SK-N-SH (cell line): ENCODE results near the gene SRXN1. TPM values are rescaled to one million over a fixed set of nuclear protein-coding genes. Genes with fewer than 3 reads are reported as not detected.
"Not testable (repeated sequence)": the region's sequence is repeated elsewhere in the genome, so short reads cannot be mapped to it uniquely, and the experiment has no call there.

ENCODE experiments used
- CTCF ChIA-PET: fragments of 300-600, 350-600 bp; formaldehyde crosslinking; extraction: SDS; loops from one replicate; lab custom pipeline; 2021; lab: Yijun Ruan, JAX
- POLR2A ChIA-PET: fragments of 350-600 bp; sonication (Branson Sonifier 250); formaldehyde crosslinking; extraction: SDS; loops from one replicate; lab custom pipeline; 2020; ENCODE audit warnings: antibody characterized with exemption, inconsistent platforms; lab: Yijun Ruan, JAX
- DNase-seq: peaks from one replicate; pipeline ENCODE4 v3.0.0; 2012
- H2AFZ ChIP-seq: fragments of 200-600 bp; sonication (generic); 2 replicates; pipeline ENCODE4 v1.8.1; 2016; ENCODE audit warnings: antibody characterized with exemption, mild to moderate bottlenecking, low read depth
- H3F3A ChIP-seq: fragments of 200-600 bp; sonication (generic); replicated peaks from 2 replicates; pipeline ENCODE3; 2016; ENCODE audit warnings: antibody characterized with exemption, mild to moderate bottlenecking; ENCODE audit not compliant: insufficient read depth
- H3K27ac ChIP-seq, 2 experiments: fragments of 200-500 bp in 1 of 2; fragments of 200-600 bp in 1 of 2; sonication (Bioruptor generic) in 1 of 2; sonication (generic), shearing (Covaris generic) in 1 of 2; 2 replicates each; pipeline versions ENCODE4 v1.5.1 to v1.6.1; 2014 to 2016; ENCODE audit warnings: low read depth in 2 of 2, inconsistent platforms in 1 of 2, low read length in 1 of 2, mild to moderate bottlenecking in 1 of 2, mixed read lengths in 1 of 2
- H3K27me3 ChIP-seq: fragments of 200-600 bp; sonication (generic), shearing (Covaris generic); 2 replicates; pipeline ENCODE4 v1.6.1; 2016; ENCODE audit warnings: mixed run types; ENCODE audit not compliant: insufficient read depth
- H3K36me3 ChIP-seq, 2 experiments: fragments of 200-500 bp in 1 of 2; fragments of 200-600 bp in 1 of 2; sonication (Bioruptor generic) in 1 of 2; sonication (generic) in 1 of 2; replicated peaks in 1 of 2; 2 replicates each; pipeline versions ENCODE3 to v1.5.1; 2014 to 2016; ENCODE audit warnings: low read length in 1 of 2, mild to moderate bottlenecking in 1 of 2; ENCODE audit not compliant: insufficient read depth in 2 of 2, control insufficient read depth in 1 of 2
- H3K4me1 ChIP-seq, 2 experiments: fragments of 200-500 bp in 1 of 2; fragments of 200-600 bp in 1 of 2; sonication (Bioruptor generic) in 1 of 2; sonication (generic), shearing (Covaris generic) in 1 of 2; 2 replicates each; pipeline versions ENCODE4 v1.5.1 to v1.6.1; 2014 to 2016; ENCODE audit warnings: low read depth in 1 of 2, low read length in 1 of 2, mixed run types in 1 of 2; ENCODE audit not compliant: insufficient read depth in 2 of 2, control insufficient read depth in 1 of 2
- H3K4me2 ChIP-seq: fragments of 200-600 bp; sonication (generic), shearing (Covaris generic); 2 replicates; pipeline ENCODE4 v1.6.1; 2017; ENCODE audit warnings: mixed run types
- H3K4me3 ChIP-seq, 2 experiments: fragments of 200-500 bp in 1 of 2; fragments of 200-600 bp in 1 of 2; sonication (Bioruptor generic) in 1 of 2; sonication (generic), shearing (Covaris generic) in 1 of 2; 2 replicates each; pipeline versions ENCODE4 v1.5.1 to v1.8.1; 2014 to 2016; ENCODE audit warnings: low read depth in 2 of 2, inconsistent platforms in 1 of 2, low read length in 1 of 2, mild to moderate bottlenecking in 1 of 2, mixed read lengths in 1 of 2, moderate library complexity in 1 of 2
- H3K79me2 ChIP-seq: fragments of 200-600 bp; sonication (generic); 2 replicates; pipeline ENCODE4 v1.8.1; 2017; ENCODE audit warnings: mild to moderate bottlenecking; ENCODE audit not compliant: insufficient read depth
- H3K9ac ChIP-seq: fragments of 200-600 bp; sonication (generic); 2 replicates; pipeline ENCODE4 v1.6.1; 2017; ENCODE audit warnings: mixed run types
- H3K9me2 ChIP-seq: fragments of 200-600 bp; sonication (generic); 2 replicates; pipeline ENCODE4 v1.6.1; 2017; ENCODE audit warnings: mixed run types
- H3K9me3 ChIP-seq: fragments of 200-600 bp; sonication (generic); 2 replicates; pipeline ENCODE4 v1.6.1; 2017; ENCODE audit warnings: mixed run types, mild to moderate bottlenecking, moderate library complexity
- H4K20me1 ChIP-seq: fragments of 200-600 bp; sonication (generic); 2 replicates; pipeline ENCODE4 v1.6.1; 2017; ENCODE audit warnings: mild to moderate bottlenecking, mixed run types; ENCODE audit not compliant: insufficient read depth
- CHD2 ChIP-seq: fragments of 150-350 bp; IDR thresholded peaks from 2 replicates; pipeline ENCODE4 v1.6.1; 2018; ENCODE audit warnings: low read length; ENCODE audit not compliant: partially characterized antibody
- JUND ChIP-seq: IDR thresholded peaks from 2 replicates; pipeline ENCODE4 v1.4.0; 2012
- NFIC ChIP-seq: IDR thresholded peaks from 2 replicates; pipeline ENCODE4 v1.4.0; 2012; ENCODE audit warnings: borderline replicate concordance
- PBX3 ChIP-seq: IDR thresholded peaks from 2 replicates; pipeline ENCODE4; 2012
- POLR2AphosphoS5 ChIP-seq: IDR thresholded peaks from 2 replicates; pipeline ENCODE4 v1.6.1; 2012; ENCODE audit warnings: low read depth, low read length
- RAD21 ChIP-seq: IDR thresholded peaks from 2 replicates; pipeline ENCODE4 v1.6.1; 2012; ENCODE audit warnings: mild to moderate bottlenecking, low read length
- RCOR1 ChIP-seq: fragments of 150-350 bp; IDR thresholded peaks from 2 replicates; pipeline ENCODE4 v1.6.1; 2017; ENCODE audit warnings: antibody characterized with exemption, low read length
- REST ChIP-seq: IDR thresholded peaks from 2 replicates; pipeline ENCODE4 v1.6.1; 2012; ENCODE audit warnings: mild to moderate bottlenecking, low read depth, low read length, moderate library complexity
- TAF1 ChIP-seq: IDR thresholded peaks from 2 replicates; pipeline ENCODE4 v1.6.1; 2012; ENCODE audit warnings: low read depth, mild to moderate bottlenecking, low read length, moderate library complexity, borderline replicate concordance
- TEAD4 ChIP-seq: IDR thresholded peaks from 2 replicates; pipeline ENCODE4 v1.4.0; 2012; ENCODE audit warnings: mild to moderate bottlenecking, borderline replicate concordance; ENCODE audit not compliant: insufficient read depth
- USF2 ChIP-seq: fragments of 150-350 bp; IDR thresholded peaks from 2 replicates; pipeline ENCODE4 v1.6.1; 2017; ENCODE audit warnings: antibody characterized with exemption, low read length, low read depth, borderline replicate concordance
- WGBS: methylation state at CpG from one replicate; pipeline ENCODE4 v1.1.6; 2017; ENCODE audit warnings: low lambda C conversion rate; 5-methylcytosine and 5-hydroxymethylcytosine counted together
- polyA plus RNA-seq, 3 experiments: library from polyadenylated mRNA; depleted of rRNA; stranded (reverse); fragments of >200 nt; gene quantifications; 2 replicates each; pipeline ENCODE4 v1.2.3, GENCODE V29; 2012

SRXN1 gene
- polyA plus RNA-seq, 1 of the 3 experiments (the other 2 are of a cell fraction): 26.2 TPM

GRCh38 chr20:644692-645317 is 8.2 kb downstream of the SRXN1 start (continued):
- no peak for TF ChIP-seq REST

GRCh38 chr20:642398-643174 is 10.4 kb downstream of the SRXN1 start:
- Histone ChIP-seq H2AFZ (no peak overlapping the region), H3K36me3 (peaks cover 2 to 13% of the 10 kb centered on the region in 2 experiments), H3K9ac (no peak overlapping the region), H3K9me3 (no peaks in the 10 kb centered on the region), H3K9me2 (no peaks in the 10 kb centered on the region), H3K27me3 (no peaks in the 10 kb centered on the region), H3K4me1 (peaks cover 0 to 3% of the 10 kb centered on the region in 2 experiments; a peak in 1 of 4 replicates), H3K79me2 (no peaks in the 10 kb centered on the region), H3K4me3 (peak overlapping the region in 1 of 2 experiments; percentile 34; a peak in 2 of 4 replicates), H3K27ac (no peak overlapping the region), H3K4me2 (no peak overlapping the region), H3F3A (peaks cover 24% of the 10 kb centered on the region), H4K20me1 (peaks cover 12% of the 10 kb centered on the region; the same call in 1 of the 2 replicates)
- POLR2A ChIA-PET: no interaction called here
- 50% methylated on average over 23 of the region's 57 CpGs for WGBS
- CTCF ChIA-PET: interaction anchor here (0.7 to 7.8 kb wide), 3 partner anchors 85 to 98 kb away, joined by 3 to 62 read pairs (median 8); no protein-coding TSS in a partner anchor
- peak; percentile 86 for DNase-seq
- no peak for TF ChIP-seq NFIC
- TF ChIP-seq REST: no peak
- no peak for TF ChIP-seq RCOR1
- TF ChIP-seq TAF1: no peak
- no peak for TF ChIP-seq PBX3
- TF ChIP-seq RAD21: no peak
- TF ChIP-seq TEAD4: no peak
- no peak for TF ChIP-seq USF2
- TF ChIP-seq CHD2: no peak
- no peak for TF ChIP-seq JUND
- TF ChIP-seq POLR2AphosphoS5: no peak

- H3K9ac ChIP-seq, H3K4me2 ChIP-seq, H3K9me2 ChIP-seq, DNase-seq, H3K27ac ChIP-seq, POLR2A ChIA-PET, H4K20me1 ChIP-seq, H3K4me3 ChIP-seq, H2AFZ ChIP-seq, H3K27me3 ChIP-seq, H3K36me3 ChIP-seq, H3K9me3 ChIP-seq, H3K79me2 ChIP-seq, H3K4me1 ChIP-seq: not testable (repeated sequence)
- CTCF ChIA-PET: interaction anchor here (0.7 to 7.8 kb wide), 4 partner anchors 80 to 98 kb away, joined by 3 to 62 read pairs (median 7); no protein-coding TSS in a partner anchor
- WGBS: 0% methylated on average over 2 of the region's 13 CpGs
- peaks cover 19% of the 10 kb centered on the region for H3F3A ChIP-seq
These were observed 11.0 kb downstream of the SRXN1 start for GRCh38 chr20:642013-642397.
